Cardiac septum (tissue), 1 donor: ENCODE results near the gene ELK1. TPM values are rescaled to one million over a fixed set of nuclear protein-coding genes. Genes with fewer than 3 reads are reported as not detected.

Experiments used
- microRNA-seq: library from miRNA; unstranded; fragments of <30 nt; microRNA quantifications from one replicate; pipeline ENCODE4 v1.2.0, GENCODE V29; 2020
- total RNA-seq: library from RNA; stranded (reverse); fragmentation: NEBNext Ultra II Directional; extraction: Animal tissue kit (Norgen Biotek cat#: 25700); gene quantifications from one replicate; pipeline ENCODE4 v1.2.1, GENCODE V29; 2021
- donor health status: DM: no; HTN: no; CAD: no.

ELK1 gene
- total RNA-seq, 1 donor from 2014 or later, result 38.2 TPM

Small RNA genes lying within 50 kb of the gene (microRNA-seq; reads per million reads assigned to microRNA genes)
- not detected for gene MIR4769

Other genes starting within 250 kb of the ELK1 start
- 15.4 TPM for gene ZNF41, start 167.3 kb downstream of the ELK1 start, total RNA-seq
- 69.9 TPM for gene ARAF, start 89.4 kb downstream of the ELK1 start, total RNA-seq
- 255 TPM for gene TIMP1, start 68.1 kb downstream of the ELK1 start, total RNA-seq
- 12.1 TPM for gene SYN1, start 30.7 kb downstream of the ELK1 start, total RNA-seq
- gene CFP, start 20.6 kb downstream of the ELK1 start, total RNA-seq, result 1.0 TPM
- gene UXT, start 8.6 kb upstream of the ELK1 start, total RNA-seq, result 83.2 TPM
- gene ZNF81, start 186.3 kb upstream of the ELK1 start, total RNA-seq, result 11.7 TPM